H9 (cell line): ENCODE data around the gene SCAMP3. TPM values are rescaled to one million over a fixed set of nuclear protein-coding genes. Genes with fewer than 3 reads are reported as not detected.

Experiments used
- DNase-seq: peaks from one replicate; pipeline ENCODE4 v3.0.0-alpha.2; 2017
- H2AFZ ChIP-seq: one replicate; pipeline ENCODE4 v1.6.1; 2013; ENCODE audit warnings: mild to moderate bottlenecking, low read length, control low read depth, moderate library complexity
- H2AK5ac ChIP-seq: 2 replicates; pipeline ENCODE4 v1.6.1; 2013; ENCODE audit warnings: low read length, control low read depth, mixed read lengths; ENCODE audit not compliant: insufficient read length
- H2BK120ac ChIP-seq: one replicate; pipeline ENCODE4 v1.6.1; 2013; ENCODE audit warnings: low read depth, mild to moderate bottlenecking, low read length, control low read depth, inconsistent platforms; ENCODE audit not compliant: poor library complexity, severe bottlenecking
- H2BK12ac ChIP-seq: 2 replicates; pipeline ENCODE4 v1.6.1; 2013; ENCODE audit warnings: low read length, control low read depth, mixed read lengths, low read depth; ENCODE audit not compliant: insufficient read length
- H2BK15ac ChIP-seq: 2 replicates; pipeline ENCODE4 v1.6.1; 2013; ENCODE audit warnings: low read depth, low read length, control low read depth
- H2BK20ac ChIP-seq: one replicate; pipeline ENCODE4 v1.6.1; 2013; ENCODE audit warnings: low read depth, mild to moderate bottlenecking, low read length, control low read depth, inconsistent platforms; ENCODE audit not compliant: poor library complexity, severe bottlenecking
- H2BK5ac ChIP-seq: 2 replicates; pipeline ENCODE4 v1.6.1; 2013; ENCODE audit warnings: low read length, control low read depth, mixed read lengths; ENCODE audit not compliant: insufficient read length
- H3K14ac ChIP-seq: 2 replicates; pipeline ENCODE4 v1.6.1; 2013; ENCODE audit warnings: low read length, control low read depth; ENCODE audit not compliant: insufficient read depth
- H3K18ac ChIP-seq: 2 replicates; pipeline ENCODE4 v1.6.1; 2013; ENCODE audit warnings: low read depth, mild to moderate bottlenecking, mixed read lengths, low read length, control low read depth; ENCODE audit not compliant: insufficient read length
- H3K23ac ChIP-seq: 2 replicates; pipeline ENCODE4 v1.6.1; 2013; ENCODE audit warnings: low read length, control low read depth, mixed read lengths, low read depth; ENCODE audit not compliant: insufficient read length
- H3K23me2 ChIP-seq: 2 replicates; pipeline ENCODE4 v1.6.1; 2013; ENCODE audit warnings: low read depth, mild to moderate bottlenecking, mixed read lengths, low read length, control low read depth; ENCODE audit not compliant: insufficient read length, poor library complexity, severe bottlenecking
- H3K27ac ChIP-seq: 2 replicates; pipeline ENCODE4 v1.5.1; 2013; ENCODE audit warnings: low read length, control low read depth, mixed read lengths, low read depth; ENCODE audit not compliant: insufficient read length
- H3K27me3 ChIP-seq: 2 replicates; pipeline ENCODE4 v1.6.1; 2013; ENCODE audit warnings: low read length, control low read depth, inconsistent platforms; ENCODE audit not compliant: insufficient read depth
- H3K4ac ChIP-seq: 2 replicates; pipeline ENCODE4 v1.6.1; 2013; ENCODE audit warnings: low read depth, mild to moderate bottlenecking, control low read depth, inconsistent platforms, low read length, moderate library complexity
- H3K4me1 ChIP-seq: 2 replicates; pipeline ENCODE4 v1.6.1; 2013; ENCODE audit warnings: low read length, control low read depth, inconsistent platforms; ENCODE audit not compliant: insufficient read depth
- H3K4me2 ChIP-seq: 2 replicates; pipeline ENCODE4 v1.6.1; 2013; ENCODE audit warnings: low read length, control low read depth, mixed read lengths; ENCODE audit not compliant: insufficient read length, insufficient read depth
- H3K56ac ChIP-seq: 2 replicates; pipeline ENCODE4 v1.6.1; 2013; ENCODE audit warnings: low read depth, mild to moderate bottlenecking, mixed read lengths, low read length, control low read depth; ENCODE audit not compliant: insufficient read length
- H3K79me1 ChIP-seq: 2 replicates; pipeline ENCODE4 v1.6.1; 2013; ENCODE audit warnings: low read depth, mild to moderate bottlenecking, moderate library complexity, low read length, control low read depth, inconsistent platforms; ENCODE audit not compliant: insufficient read depth, poor library complexity, severe bottlenecking
- H3K79me2 ChIP-seq: 2 replicates; pipeline ENCODE4 v1.6.1; 2013; ENCODE audit warnings: low read length, control low read depth, inconsistent platforms; ENCODE audit not compliant: insufficient read depth
- H3K9ac ChIP-seq: 2 replicates; pipeline ENCODE4 v1.6.1; 2013; ENCODE audit warnings: low read length, control low read depth, mixed read lengths; ENCODE audit not compliant: insufficient read length; ENCODE audit errors: extremely low read depth
- H3K9me3 ChIP-seq: one replicate; pipeline ENCODE4 v1.6.1; 2013; ENCODE audit warnings: low read depth, low read length, inconsistent platforms; ENCODE audit not compliant: control insufficient read depth
- H3T11ph ChIP-seq: one replicate; pipeline ENCODE4 v1.6.1; 2013; ENCODE audit warnings: mild to moderate bottlenecking, low read length, control low read depth, inconsistent platforms
- H4K20me1 ChIP-seq: one replicate; pipeline ENCODE4 v1.6.1; 2013; ENCODE audit not compliant: control insufficient read depth, insufficient read length, insufficient read depth
- H4K5ac ChIP-seq: 2 replicates; pipeline ENCODE4 v1.6.1; 2013; ENCODE audit warnings: low read depth, mild to moderate bottlenecking, mixed read lengths, low read length, control low read depth; ENCODE audit not compliant: insufficient read length
- H4K8ac ChIP-seq: replicated peaks from 2 replicates; pipeline ENCODE4 v1.6.1; 2013; ENCODE audit warnings: low read length, control low read depth, mixed read lengths, low read depth; ENCODE audit not compliant: insufficient read length
- H4K91ac ChIP-seq: 2 replicates; pipeline ENCODE4 v1.6.1; 2013; ENCODE audit warnings: low read depth, mild to moderate bottlenecking, moderate library complexity, mixed read lengths, low read length, control low read depth; ENCODE audit not compliant: insufficient read length
- H3K27ac Mint-ChIP-seq, 3 experiments: 2 replicates in 2 of 3; 3 replicates in 1 of 3; pipeline ENCODE4 v1.8.0; 2020 to 2021; ENCODE audit warnings: mixed read lengths in 3 of 3, mild to moderate bottlenecking in 1 of 3, moderate library complexity in 1 of 3
- H3K27me3 Mint-ChIP-seq: 2 replicates; pipeline ENCODE4 v1.8.0; 2021; ENCODE audit warnings: low read depth, mild to moderate bottlenecking, moderate library complexity, mixed read lengths
- H3K36me3 Mint-ChIP-seq, 3 experiments: 2 replicates in 2 of 3; 3 replicates in 1 of 3; pipeline ENCODE4 v1.8.0; 2020 to 2021; ENCODE audit warnings: low read depth in 3 of 3, mixed read lengths in 3 of 3; ENCODE audit not compliant: insufficient read depth in 1 of 3
- H3K4me1 Mint-ChIP-seq, 2 experiments: 2 replicates each; pipeline ENCODE4 v1.8.0; 2020; ENCODE audit warnings: mixed read lengths in 2 of 2
- H3K4me3 Mint-ChIP-seq, 2 experiments: 2 replicates in 1 of 2; 3 replicates in 1 of 2; pipeline ENCODE4 v1.8.0; 2020 to 2021; ENCODE audit warnings: mild to moderate bottlenecking in 2 of 2, mixed read lengths in 2 of 2, moderate library complexity in 1 of 2
- H3K9me3 Mint-ChIP-seq, 2 experiments: 2 replicates in 1 of 2; 3 replicates in 1 of 2; pipeline ENCODE4 v1.8.0; 2020; ENCODE audit warnings: mild to moderate bottlenecking in 2 of 2, mixed read lengths in 2 of 2, moderate library complexity in 1 of 2
- CTCF ChIP-seq: fragments of 200-600 bp; sonication (generic); conservative IDR thresholded peaks from 3 replicates; pipeline ENCODE4 v1.8.0; 2021; ENCODE audit warnings: antibody characterized with exemption, mild to moderate bottlenecking
- WGBS: extraction: QIAGEN DNeasy Blood & Tissue Kit; methylation state at CpG from one replicate; pipeline ENCODE4 v1.1.7; 2013; ENCODE audit warnings: missing lambda C conversion rate, low lambda C conversion rate, mixed read lengths; ENCODE audit not compliant: insufficient read length; ENCODE audit errors: extremely low coverage; 5-methylcytosine and 5-hydroxymethylcytosine counted together
- total RNA-seq: library from RNA; stranded (reverse); gene quantifications from 2 replicates; pipeline ENCODE4 v1.2.1, GENCODE V29; 2021

The SCAMP3 gene
- total RNA-seq, 1 experiment from 2014 or later, result 52.5 TPM

GRCh38 chr1:155266553-155266952, 4.4 kb upstream of the SCAMP3 start:
- Histone ChIP-seq H2BK5ac (no peak overlapping the region), H2BK120ac (no peak overlapping the region), H3K4me1 (no peaks in the 10 kb centered on the region), H2BK20ac (no peak overlapping the region), H3K27me3 (no peaks in the 10 kb centered on the region), H3K79me1 (no peaks in the 10 kb centered on the region), H3T11ph (no peak overlapping the region), H3K79me2 (0 out of 2 replicates have a peak, but pooled peaks cover 2% of the 10 kb centered on the region), H3K18ac (no peak overlapping the region), H3K9ac (no peak overlapping the region), H3K4ac (no peak overlapping the region), H2AFZ (no peak overlapping the region), H4K8ac (no peak overlapping the region), H3K14ac (no peak overlapping the region), H4K5ac (no peak overlapping the region), H3K23ac (no peak overlapping the region), H3K27ac (no peak overlapping the region), H4K91ac (no peak overlapping the region), H2BK15ac (no peak overlapping the region), H3K23me2 (peaks cover 5% of the 10 kb centered on the region), H2AK5ac (no peak overlapping the region), H2BK12ac (no peak overlapping the region), H3K4me2 (no peak overlapping the region), H3K56ac (no peak overlapping the region), H4K20me1 (no peaks in the 10 kb centered on the region), H3K9me3 (no peaks in the 10 kb centered on the region)
- Mint-ChIP-seq H3K4me3 (no peak overlapping the region), H3K27ac (no peak overlapping the region), H3K36me3 (peaks cover 67 to 88% (median 88%) of the 10 kb centered on the region in 3 experiments; a peak in 6 of 7 replicates), H3K27me3 (peaks cover 2% of the 10 kb centered on the region; the same call in 1 of the 2 replicates), H3K9me3 (no peaks in the 10 kb centered on the region), H3K4me1 (peaks cover 8 to 9% of the 10 kb centered on the region in 2 experiments)
- TF ChIP-seq CTCF, result no peak
- no peak for DNase-seq
- WGBS, result no CpG with 5 or more reads among the region's 6 CpGs
